GM21825 (cell line): ENCODE data around the gene MON2.
"Not testable (repeated sequence)": the region's sequence is repeated elsewhere in the genome, so short reads cannot be mapped to it uniquely, and the experiment has no call there.

Experiments
- ATAC-seq: cut with Tn5 transposase; IDR thresholded peaks from one replicate; pipeline ENCODE4 v1.9.1; 2021; ENCODE audit warnings: mild to moderate bottlenecking, moderate library complexity; ENCODE audit not compliant: unreplicated experiment

The MON2 gene, protein sequence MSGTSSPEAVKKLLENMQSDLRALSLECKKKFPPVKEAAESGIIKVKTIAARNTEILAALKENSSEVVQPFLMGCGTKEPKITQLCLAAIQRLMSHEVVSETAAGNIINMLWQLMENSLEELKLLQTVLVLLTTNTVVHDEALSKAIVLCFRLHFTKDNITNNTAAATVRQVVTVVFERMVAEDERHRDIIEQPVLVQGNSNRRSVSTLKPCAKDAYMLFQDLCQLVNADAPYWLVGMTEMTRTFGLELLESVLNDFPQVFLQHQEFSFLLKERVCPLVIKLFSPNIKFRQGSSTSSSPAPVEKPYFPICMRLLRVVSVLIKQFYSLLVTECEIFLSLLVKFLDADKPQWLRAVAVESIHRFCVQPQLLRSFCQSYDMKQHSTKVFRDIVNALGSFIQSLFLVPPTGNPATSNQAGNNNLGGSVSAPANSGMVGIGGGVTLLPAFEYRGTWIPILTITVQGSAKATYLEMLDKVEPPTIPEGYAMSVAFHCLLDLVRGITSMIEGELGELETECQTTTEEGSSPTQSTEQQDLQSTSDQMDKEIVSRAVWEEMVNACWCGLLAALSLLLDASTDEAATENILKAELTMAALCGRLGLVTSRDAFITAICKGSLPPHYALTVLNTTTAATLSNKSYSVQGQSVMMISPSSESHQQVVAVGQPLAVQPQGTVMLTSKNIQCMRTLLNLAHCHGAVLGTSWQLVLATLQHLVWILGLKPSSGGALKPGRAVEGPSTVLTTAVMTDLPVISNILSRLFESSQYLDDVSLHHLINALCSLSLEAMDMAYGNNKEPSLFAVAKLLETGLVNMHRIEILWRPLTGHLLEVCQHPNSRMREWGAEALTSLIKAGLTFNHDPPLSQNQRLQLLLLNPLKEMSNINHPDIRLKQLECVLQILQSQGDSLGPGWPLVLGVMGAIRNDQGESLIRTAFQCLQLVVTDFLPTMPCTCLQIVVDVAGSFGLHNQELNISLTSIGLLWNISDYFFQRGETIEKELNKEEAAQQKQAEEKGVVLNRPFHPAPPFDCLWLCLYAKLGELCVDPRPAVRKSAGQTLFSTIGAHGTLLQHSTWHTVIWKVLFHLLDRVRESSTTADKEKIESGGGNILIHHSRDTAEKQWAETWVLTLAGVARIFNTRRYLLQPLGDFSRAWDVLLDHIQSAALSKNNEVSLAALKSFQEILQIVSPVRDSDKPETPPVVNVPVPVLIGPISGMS (N-terminal part only)

GRCh38 chr12:62466594-62467491, at the start of gene MON2:
Gene MON2, plus strand, starts transcription at chr12:62466826. Its CDS starts 382 bp downstream, at chr12:62467208.
- peak; percentile 99 for ATAC-seq

GRCh38 chr12:62426089-62426488, 40.5 kb upstream of the MON2 start:
- no peak for ATAC-seq

DNA sequence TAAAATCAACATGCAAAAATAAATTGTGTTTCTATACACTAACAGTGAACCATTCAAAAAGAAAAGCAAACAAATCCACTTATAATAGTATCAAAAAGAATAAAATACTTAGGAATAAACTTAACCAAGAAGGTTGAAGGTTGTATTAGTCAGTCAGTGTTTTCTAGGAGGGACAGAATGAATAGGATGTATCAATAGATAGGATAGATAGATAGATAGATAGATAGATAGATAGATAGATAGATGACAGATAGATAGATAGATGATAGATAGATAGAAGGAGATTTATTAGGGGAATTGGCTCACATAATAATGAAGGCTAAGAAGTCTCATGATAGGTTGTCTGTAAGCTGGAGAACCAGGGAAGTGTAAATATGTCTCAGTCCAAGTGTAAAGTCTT, 37.2 kb upstream of the MON2 start:
- no peak for ATAC-seq

DNA sequence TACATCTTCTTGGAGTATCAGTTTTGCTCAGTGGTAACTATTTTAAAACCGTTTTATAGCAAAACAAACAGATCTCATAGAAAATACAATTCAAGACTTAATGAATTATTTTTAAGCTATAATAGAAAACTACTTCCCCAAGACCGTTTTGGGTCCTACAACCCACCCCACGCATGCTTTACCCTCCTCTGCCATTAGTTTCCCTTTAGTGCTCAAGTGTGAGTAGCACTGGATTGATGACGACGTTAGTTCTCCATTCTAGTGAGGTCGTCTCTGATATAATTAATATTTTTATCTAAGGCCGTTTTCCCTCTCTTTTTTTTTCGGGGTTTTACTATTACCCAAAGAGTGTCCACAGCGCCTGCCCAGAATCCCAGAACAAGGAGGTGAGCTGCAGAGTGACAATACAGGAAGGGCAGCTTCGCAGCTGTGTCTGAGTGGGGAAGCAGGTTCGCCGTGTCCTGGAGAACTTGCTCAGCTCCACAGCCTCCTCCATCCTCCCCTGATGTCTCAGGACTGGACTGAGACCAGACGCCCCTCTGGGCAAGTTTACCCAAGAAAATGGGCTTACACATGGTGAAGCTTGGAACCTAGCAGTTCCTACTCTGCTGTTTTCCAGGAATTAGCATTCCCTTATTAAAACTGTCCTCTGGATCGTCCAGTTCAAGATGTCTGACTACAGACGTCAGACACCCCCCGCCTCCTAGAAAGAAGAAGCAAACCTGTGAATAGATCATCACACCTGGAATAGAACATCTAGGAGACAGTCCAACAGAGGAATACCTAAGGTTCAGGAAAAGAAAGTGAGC, 31.9 kb upstream of the MON2 start:
- no peak for ATAC-seq

DNA sequence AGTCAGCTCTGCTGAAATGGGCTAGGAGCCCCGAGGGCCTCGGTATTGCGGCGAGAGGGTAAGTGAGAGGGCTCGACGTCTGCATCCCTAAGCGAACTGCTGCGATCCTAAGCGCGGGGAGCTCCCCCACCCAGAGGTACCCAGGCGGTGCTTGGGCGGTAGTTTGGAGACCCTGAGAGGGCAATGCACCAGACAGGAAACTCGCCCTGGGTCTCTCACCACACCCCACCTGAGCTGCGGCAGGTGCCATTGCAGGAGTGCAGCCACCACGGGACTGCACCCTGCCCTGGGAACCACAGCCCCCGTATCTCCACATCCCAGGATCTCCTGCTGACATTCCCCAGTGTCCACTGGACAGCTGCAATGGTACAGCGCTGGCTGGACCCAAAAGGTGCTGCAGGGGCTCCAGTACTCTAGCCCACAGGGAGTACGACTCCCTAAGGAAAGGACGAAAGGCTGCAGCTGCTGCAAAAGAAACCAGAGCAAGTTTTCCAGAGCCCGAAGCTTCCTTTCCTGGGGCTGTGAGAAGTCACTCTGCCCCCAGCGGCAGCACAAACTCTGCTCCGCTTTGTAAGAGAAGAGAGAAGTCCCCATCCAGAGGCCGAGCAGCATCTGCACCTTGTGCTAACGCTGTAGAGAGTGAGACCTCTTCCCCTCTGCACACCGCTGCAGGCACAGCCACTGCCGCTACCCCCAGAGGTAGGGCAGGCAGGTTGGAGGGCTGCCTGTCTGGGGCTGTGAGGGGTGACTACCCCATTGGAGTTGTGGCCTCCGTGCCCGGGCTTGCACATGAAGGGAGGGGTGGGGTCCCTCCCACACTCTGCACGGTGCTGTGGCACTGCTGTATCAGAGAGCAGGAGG, 31.1 kb upstream of the MON2 start:
- peak; percentile 79 for ATAC-seq

- no peak for ATAC-seq
Measured at GRCh38 chr12:62436164-62436503, 30.5 kb upstream of the MON2 start.

DNA sequence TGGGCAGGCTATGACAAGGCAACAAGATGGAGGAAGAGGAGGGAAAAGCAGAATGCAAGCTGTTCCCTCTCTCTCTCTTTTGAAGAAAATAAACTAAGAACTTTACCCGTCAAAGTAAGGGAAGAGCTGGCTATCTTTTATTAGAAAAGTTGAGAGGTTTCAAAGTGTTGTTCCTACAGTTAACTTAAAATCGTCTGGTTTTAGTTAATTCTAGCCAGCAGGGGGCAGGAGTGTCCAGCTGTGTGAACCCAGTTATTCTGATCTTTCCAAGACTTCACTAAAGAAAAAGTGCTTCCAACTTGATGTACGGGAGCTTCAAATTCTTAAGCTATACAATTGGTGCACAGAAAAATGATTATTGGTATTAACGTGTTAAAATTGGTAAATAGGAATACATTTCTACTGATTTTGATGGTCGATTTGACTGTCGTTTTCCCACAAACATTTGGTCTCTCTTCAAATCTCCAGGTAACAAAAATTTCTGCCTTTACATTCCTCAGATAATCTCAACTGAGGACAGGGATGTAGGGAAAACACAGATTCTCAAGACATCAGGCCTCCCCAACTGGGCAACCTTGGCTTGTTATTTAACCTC, 28.4 kb upstream of the MON2 start:
- ATAC-seq, result no peak

GRCh38 chr12:62446754-62447452, 19.7 kb upstream of the MON2 start:
- ATAC-seq, result no peak

- no peak for ATAC-seq
Measured at GRCh38 chr12:62448436-62448835, 18.2 kb upstream of the MON2 start.

GRCh38 chr12:62455429-62455828, 11.2 kb upstream of the MON2 start:
- ATAC-seq, result not testable (repeated sequence)

DNA sequence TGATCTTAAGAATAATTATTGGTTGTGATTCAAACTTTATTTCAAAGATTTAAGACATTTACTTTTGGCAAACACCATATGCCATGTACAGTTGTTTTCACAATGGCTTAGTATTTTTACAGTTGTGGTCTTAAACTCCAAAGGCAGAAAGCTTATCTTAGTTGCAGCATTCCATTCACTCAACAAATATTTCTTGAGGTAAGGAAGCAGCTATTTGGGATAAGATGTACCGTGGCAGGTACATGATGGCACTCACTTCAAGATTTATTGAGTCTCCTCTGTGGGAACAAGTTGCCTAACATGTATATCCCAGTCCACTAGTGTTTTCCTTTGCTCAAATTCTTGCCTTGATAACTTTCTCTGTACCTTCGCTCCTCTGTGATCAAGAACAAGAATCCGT, 8.0 kb upstream of the MON2 start:
- no peak for ATAC-seq

DNA sequence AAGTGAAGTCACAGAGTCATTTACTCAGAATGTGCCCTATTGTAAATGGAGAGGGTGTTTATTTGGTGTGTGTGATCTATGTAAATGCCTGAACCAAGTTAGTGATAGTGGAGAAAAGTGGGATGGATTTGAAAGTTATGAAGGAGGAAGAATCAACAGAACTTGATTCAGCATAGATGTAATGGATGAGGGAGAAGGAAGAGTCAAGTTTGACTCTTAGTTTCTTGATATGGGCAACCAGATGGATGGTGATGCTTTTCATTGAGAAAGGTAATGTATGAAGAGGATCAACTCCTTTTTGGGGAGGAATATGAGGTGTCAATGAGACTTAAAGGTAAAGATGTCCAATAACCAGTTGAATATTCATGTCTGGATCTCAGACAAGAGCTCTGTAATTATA, 6.7 kb upstream of the MON2 start:
- no peak for ATAC-seq

DNA sequence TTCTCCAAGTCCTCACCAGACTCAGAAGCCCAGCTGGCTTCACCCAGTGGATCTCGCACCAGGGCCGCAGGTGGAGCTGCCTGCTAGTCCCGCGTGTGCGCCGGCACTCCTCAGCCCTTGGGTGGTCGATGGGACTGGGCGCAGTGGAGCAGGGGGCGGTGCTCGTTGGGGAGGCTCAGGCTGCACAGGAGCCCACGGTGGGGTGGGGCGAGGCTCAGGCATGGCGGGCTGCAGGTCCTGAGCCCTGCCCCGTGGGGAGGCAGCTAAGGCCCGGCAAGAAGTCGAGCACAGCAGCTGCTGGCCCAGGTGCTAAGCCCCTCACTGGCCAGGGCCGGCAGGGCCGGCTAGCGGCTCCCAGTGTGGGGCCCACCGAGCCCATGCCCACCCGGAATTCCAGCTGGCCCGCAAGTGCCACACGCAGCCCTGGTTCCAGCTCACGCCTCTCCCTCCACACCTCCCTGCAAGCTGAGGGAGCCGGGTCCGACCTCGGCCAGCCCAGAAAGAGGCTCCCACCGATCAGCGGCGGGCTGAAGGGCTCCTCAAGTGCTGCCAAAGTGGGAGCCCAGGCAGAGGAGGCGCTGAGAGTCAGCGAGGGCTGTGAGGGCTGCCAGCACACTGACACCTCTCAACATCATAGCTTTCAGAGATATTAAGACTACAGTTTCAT, 5.3 kb upstream of the MON2 start:
- not testable (repeated sequence) for ATAC-seq

GRCh38 chr12:62463252-62463651, 3.4 kb upstream of the MON2 start:
- ATAC-seq, result not testable (repeated sequence)

- ATAC-seq, result peak; percentile 27
Measured at GRCh38 chr12:62466018-62466593, 520 bp upstream of the MON2 start.

- ATAC-seq, result no peak
Measured at GRCh38 chr12:62468397-62468796, 1.8 kb downstream of the MON2 start.

- no peak for ATAC-seq
Measured at GRCh38 chr12:62468935-62469334, 2.3 kb downstream of the MON2 start.
